IPS-20b (cell line): Measurements from ENCODE around the gene CST9.
"Not testable (repeated sequence)": the region's sequence is repeated elsewhere in the genome, so short reads cannot be mapped to it uniquely, and the experiment has no call there.

Experiments
- H3K27ac ChIP-seq: one replicate; pipeline ENCODE4 v1.5.1; 2013; ENCODE audit warnings: low read length
- H3K27me3 ChIP-seq: 2 replicates; pipeline ENCODE4 v1.6.1; 2013; ENCODE audit warnings: mild to moderate bottlenecking, low read length, inconsistent platforms; ENCODE audit not compliant: insufficient read depth
- H3K36me3 ChIP-seq: 2 replicates; pipeline ENCODE4 v1.6.1; 2013; ENCODE audit warnings: low read depth, mild to moderate bottlenecking, inconsistent platforms, low read length, moderate library complexity; ENCODE audit not compliant: insufficient read depth
- H3K4me1 ChIP-seq: 2 replicates; pipeline ENCODE4 v1.6.1; 2013; ENCODE audit warnings: mild to moderate bottlenecking, control low read depth, inconsistent platforms, low read length, moderate library complexity; ENCODE audit not compliant: insufficient read depth
- H3K4me3 ChIP-seq: 2 replicates; pipeline ENCODE4 v1.5.1; 2013; ENCODE audit warnings: mild to moderate bottlenecking, low read length, inconsistent platforms
- H3K9ac ChIP-seq: 2 replicates; pipeline ENCODE4 v1.6.1; 2013; ENCODE audit warnings: low read depth, mild to moderate bottlenecking, inconsistent platforms, low read length, moderate library complexity
- H3K9me3 ChIP-seq: 2 replicates; pipeline ENCODE4 v1.6.1; 2013; ENCODE audit warnings: mild to moderate bottlenecking, low read depth, low read length, inconsistent platforms; ENCODE audit not compliant: insufficient read depth

The CST9 gene

GRCh38 chr20:23628402-23629016, 22.8 kb upstream of the CST9 start:
- Histone ChIP-seq H3K4me1 (peaks cover 4% of the 10 kb centered on the region), H3K4me3 (no peak overlapping the region), H3K27me3 (no peaks in the 10 kb centered on the region), H3K9me3 (no peaks in the 10 kb centered on the region), H3K27ac (no peak overlapping the region), H3K9ac (no peak overlapping the region), H3K36me3 (no peaks in the 10 kb centered on the region)

- Histone ChIP-seq H3K27ac (no peak overlapping the region), H3K27me3 (no peaks in the 10 kb centered on the region), H3K4me3 (no peak overlapping the region), H3K4me1 (peaks cover 7% of the 10 kb centered on the region), H3K36me3 (no peaks in the 10 kb centered on the region), H3K9me3 (no peaks in the 10 kb centered on the region), H3K9ac (no peak overlapping the region)
Measured at GRCh38 chr20:23627501-23627900, 21.8 kb upstream of the CST9 start.

GRCh38 chr20:23626040-23626620, 20.4 kb upstream of the CST9 start:
- Histone ChIP-seq H3K36me3 (no peaks in the 10 kb centered on the region), H3K4me3 (no peak overlapping the region), H3K9me3 (no peaks in the 10 kb centered on the region), H3K9ac (no peak overlapping the region), H3K4me1 (peaks cover 7% of the 10 kb centered on the region), H3K27me3 (no peaks in the 10 kb centered on the region), H3K27ac (no peak overlapping the region)

GRCh38 chr20:23625236-23625964, 19.7 kb upstream of the CST9 start:
- H3K9me3 ChIP-seq: no peaks in the 10 kb centered on the region
- no peaks in the 10 kb centered on the region for H3K36me3 ChIP-seq
- H3K4me3 ChIP-seq: no peak overlapping the region
- H3K27ac ChIP-seq: no peak overlapping the region
- no peak overlapping the region for H3K9ac ChIP-seq
- peaks cover 11% of the 10 kb centered on the region for H3K4me1 ChIP-seq
- H3K27me3 ChIP-seq: no peaks in the 10 kb centered on the region

GRCh38 chr20:23624324-23624691, 18.6 kb upstream of the CST9 start:
- Histone ChIP-seq H3K27ac (no peak overlapping the region), H3K9me3 (no peaks in the 10 kb centered on the region), H3K27me3 (no peaks in the 10 kb centered on the region), H3K9ac (no peak overlapping the region), H3K36me3 (no peaks in the 10 kb centered on the region), H3K4me1 (peaks cover 7% of the 10 kb centered on the region), H3K4me3 (no peak overlapping the region)

- no peak overlapping the region for H3K9ac ChIP-seq
- H3K4me3 ChIP-seq: no peak overlapping the region
- H3K9me3 ChIP-seq: no peaks in the 10 kb centered on the region
- H3K27me3 ChIP-seq: no peaks in the 10 kb centered on the region
- no peaks in the 10 kb centered on the region for H3K36me3 ChIP-seq
- no peak overlapping the region for H3K27ac ChIP-seq
- H3K4me1 ChIP-seq: peaks cover 7% of the 10 kb centered on the region
Measured at GRCh38 chr20:23623666-23624323, 18.1 kb upstream of the CST9 start.

GRCh38 chr20:23622839-23623343, 17.2 kb upstream of the CST9 start:
- Histone ChIP-seq H3K36me3 (no peaks in the 10 kb centered on the region), H3K9ac (no peak overlapping the region), H3K27me3 (no peaks in the 10 kb centered on the region), H3K4me3 (no peak overlapping the region), H3K27ac (no peak overlapping the region), H3K4me1 (peaks cover 7% of the 10 kb centered on the region), H3K9me3 (no peaks in the 10 kb centered on the region)

- not testable (repeated sequence) for H3K27ac ChIP-seq, H3K4me3 ChIP-seq, H3K4me1 ChIP-seq, H3K9me3 ChIP-seq, H3K36me3 ChIP-seq, H3K9ac ChIP-seq, H3K27me3 ChIP-seq
Measured at GRCh38 chr20:23622401-23622800, 16.7 kb upstream of the CST9 start.

- not testable (repeated sequence) for H3K4me3 ChIP-seq, H3K9me3 ChIP-seq, H3K9ac ChIP-seq, H3K36me3 ChIP-seq, H3K4me1 ChIP-seq, H3K27ac ChIP-seq, H3K27me3 ChIP-seq
Measured at GRCh38 chr20:23620670-23621386, 15.1 kb upstream of the CST9 start.

- peaks cover under 1% of the 10 kb centered on the region; the same call in 1 of the 2 replicates for H3K4me1 ChIP-seq
- H3K4me3 ChIP-seq: no peak overlapping the region
- H3K27ac ChIP-seq: no peak overlapping the region
- no peaks in the 10 kb centered on the region for H3K36me3 ChIP-seq
- H3K9me3 ChIP-seq: no peaks in the 10 kb centered on the region
- no peak overlapping the region for H3K9ac ChIP-seq
- H3K27me3 ChIP-seq: no peaks in the 10 kb centered on the region
Measured at GRCh38 chr20:23614163-23614562, 8.4 kb upstream of the CST9 start.

GRCh38 chr20:23613676-23614075, 8.0 kb upstream of the CST9 start:
- no peak overlapping the region for H3K27ac ChIP-seq

More at GRCh38 chr20:23613676-23614075, 8.0 kb upstream of the CST9 start:
- Histone ChIP-seq H3K27me3 (no peaks in the 10 kb centered on the region), H3K9me3 (no peaks in the 10 kb centered on the region), H3K4me3 (no peak overlapping the region), H3K9ac (no peak overlapping the region), H3K4me1 (peaks cover 4% of the 10 kb centered on the region; the same call in 1 of the 2 replicates), H3K36me3 (no peaks in the 10 kb centered on the region)
